AG04450 (cell line): Measurements from ENCODE around the gene NOBOX. TPM values are rescaled to one million over a fixed set of nuclear protein-coding genes. Genes with fewer than 3 reads are reported as not detected.

Experiments used
- CTCF ChIA-PET: fragments of 300-600, 350-600 bp; formaldehyde crosslinking; extraction: SDS; loops from one replicate; lab custom pipeline; 2022; ENCODE audit warnings: antibody characterized with exemption, inconsistent platforms; lab: Charles Lee
- POLR2A ChIA-PET: fragments of 350-600 bp; formaldehyde crosslinking; extraction: SDS; loops from one replicate; lab custom pipeline; 2021; ENCODE audit warnings: antibody characterized with exemption, inconsistent platforms; lab: Yijun Ruan, JAX
- DNase-seq: peaks from one replicate; pipeline ENCODE4 v3.0.0-alpha.2; 2011; ENCODE audit warnings: low read depth, low spot score
- H3K27ac ChIP-seq: one replicate; pipeline ENCODE4 v1.5.1; 2012; ENCODE audit warnings: low read depth, low read length, control low read depth
- H3K27me3 ChIP-seq: one replicate; pipeline ENCODE4 v1.6.0; 2012; ENCODE audit warnings: low read length; ENCODE audit not compliant: control insufficient read depth, insufficient read depth
- H3K4me3 ChIP-seq: 2 replicates; pipeline ENCODE4 v1.5.1; 2011; ENCODE audit warnings: mild to moderate bottlenecking, low read depth, low read length, control low read depth
- H3K9me3 ChIP-seq: 2 replicates; pipeline ENCODE4 v1.5.1; 2012; ENCODE audit warnings: low read length; ENCODE audit not compliant: control insufficient read depth, insufficient read depth
- CTCF ChIP-seq: IDR thresholded peaks from 2 replicates; pipeline ENCODE4 v1.5.1; 2011; ENCODE audit warnings: low read depth, low read length, control low read depth, inconsistent platforms
- polyA plus RNA-seq: library from polyadenylated mRNA; depleted of rRNA; stranded (reverse); fragments of >200 nt; gene quantifications from 2 replicates; pipeline ENCODE4 v1.2.3, GENCODE V29; 2011

Gene NOBOX
- polyA plus RNA-seq, 1 experiment: not detected

- no peak for TF ChIP-seq CTCF
- Histone ChIP-seq H3K27me3 (no peaks in the 10 kb centered on the region), H3K9me3 (peaks cover 21% of the 10 kb centered on the region), H3K4me3 (no peak overlapping the region), H3K27ac (no peak overlapping the region)
- DNase-seq: no peak
- POLR2A ChIA-PET: no interaction called here
- CTCF ChIA-PET: no interaction called here
These were observed 5.2 kb downstream of the NOBOX start for GRCh38 chr7:144398291-144398690.

GRCh38 chr7:144397086-144397485 lies 6.4 kb downstream of the NOBOX start:
- Histone ChIP-seq H3K27me3 (no peaks in the 10 kb centered on the region), H3K27ac (no peak overlapping the region), H3K4me3 (no peak overlapping the region), H3K9me3 (peaks cover 16% of the 10 kb centered on the region)
- CTCF ChIA-PET: no interaction called here
- DNase-seq: no peak
- POLR2A ChIA-PET: no interaction called here
- TF ChIP-seq CTCF: no peak

- POLR2A ChIA-PET: no interaction called here
- TF ChIP-seq CTCF: peak; percentile 74
- Histone ChIP-seq H3K27ac (no peak overlapping the region), H3K27me3 (no peaks in the 10 kb centered on the region), H3K9me3 (no peaks in the 10 kb centered on the region), H3K4me3 (no peak overlapping the region; the same call in 1 of the 2 replicates)
- peak; percentile 6 for DNase-seq
- CTCF ChIA-PET: interaction anchor here (0.7 to 1.8 kb wide), 9 partner anchors 11 to 998 kb away, joined by 3 to 24 read pairs (median 4); no protein-coding TSS in a partner anchor
These were observed 11.7 kb downstream of the NOBOX start for GRCh38 chr7:144391823-144392255.

GRCh38 chr7:144391014-144391413 lies 12.5 kb downstream of the NOBOX start:
- POLR2A ChIA-PET: no interaction called here
- no peak for TF ChIP-seq CTCF
- CTCF ChIA-PET: interaction anchor here (1.0 to 1.8 kb wide), 5 partner anchors 10 to 359 kb away, joined by 3 to 24 read pairs (median 4); no protein-coding TSS in a partner anchor
- Histone ChIP-seq H3K9me3 (no peaks in the 10 kb centered on the region), H3K27me3 (no peaks in the 10 kb centered on the region), H3K4me3 (no peak overlapping the region), H3K27ac (no peak overlapping the region)
- no peak for DNase-seq

GRCh38 chr7:144390481-144390880 lies 13.0 kb downstream of the NOBOX start:
- DNase-seq: no peak
- CTCF ChIA-PET: interaction anchor here (1.8 kb wide), 1 partner anchor 213 kb away, joined by 24 read pairs; no protein-coding TSS in a partner anchor
- Histone ChIP-seq H3K27ac (no peak overlapping the region), H3K27me3 (no peaks in the 10 kb centered on the region), H3K4me3 (no peak overlapping the region), H3K9me3 (no peaks in the 10 kb centered on the region)
- no peak for TF ChIP-seq CTCF
- POLR2A ChIA-PET: no interaction called here
